ENCODE data around the gene COL24A1.

GRCh38 chr1:86192417-86192816 is 35.8 kb upstream of the COL24A1 start:
- no peak for TF ChIP-seq POLR2A (IDR thresholded peaks at IDR 0.05)
- TF ChIP-seq, protein P1, sequence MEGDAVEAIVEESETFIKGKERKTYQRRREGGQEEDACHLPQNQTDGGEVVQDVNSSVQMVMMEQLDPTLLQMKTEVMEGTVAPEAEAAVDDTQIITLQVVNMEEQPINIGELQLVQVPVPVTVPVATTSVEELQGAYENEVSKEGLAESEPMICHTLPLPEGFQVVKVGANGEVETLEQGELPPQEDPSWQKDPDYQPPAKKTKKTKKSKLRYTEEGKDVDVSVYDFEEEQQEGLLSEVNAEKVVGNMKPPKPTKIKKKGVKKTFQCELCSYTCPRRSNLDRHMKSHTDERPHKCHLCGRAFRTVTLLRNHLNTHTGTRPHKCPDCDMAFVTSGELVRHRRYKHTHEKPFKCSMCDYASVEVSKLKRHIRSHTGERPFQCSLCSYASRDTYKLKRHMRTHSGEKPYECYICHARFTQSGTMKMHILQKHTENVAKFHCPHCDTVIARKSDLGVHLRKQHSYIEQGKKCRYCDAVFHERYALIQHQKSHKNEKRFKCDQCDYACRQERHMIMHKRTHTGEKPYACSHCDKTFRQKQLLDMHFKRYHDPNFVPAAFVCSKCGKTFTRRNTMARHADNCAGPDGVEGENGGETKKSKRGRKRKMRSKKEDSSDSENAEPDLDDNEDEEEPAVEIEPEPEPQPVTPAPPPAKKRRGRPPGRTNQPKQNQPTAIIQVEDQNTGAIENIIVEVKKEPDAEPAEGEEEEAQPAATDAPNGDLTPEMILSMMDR (IDR thresholded peaks at IDR 0.05 in 8 of 11, conservative IDR thresholded peaks at IDR 0.05 in 3 of 11): no peak
- no peak for TF ChIP-seq POLR2AphosphoS5 (IDR thresholded peaks at IDR 0.05)
